DMS53 treated with DMSO at 0.1 percent for 48 hours (cell line): ENCODE measurements around the gene DEXI.
"Not testable (repeated sequence)": the region's sequence is repeated elsewhere in the genome, so short reads cannot be mapped to it uniquely, and the experiment has no call there.

Source experiments
- DNase-seq: peaks from one replicate; lab custom pipeline; 2025; ENCODE audit not compliant: unreplicated experiment; lab: John Stamatoyannopoulos, UW

The DEXI gene

DNA sequence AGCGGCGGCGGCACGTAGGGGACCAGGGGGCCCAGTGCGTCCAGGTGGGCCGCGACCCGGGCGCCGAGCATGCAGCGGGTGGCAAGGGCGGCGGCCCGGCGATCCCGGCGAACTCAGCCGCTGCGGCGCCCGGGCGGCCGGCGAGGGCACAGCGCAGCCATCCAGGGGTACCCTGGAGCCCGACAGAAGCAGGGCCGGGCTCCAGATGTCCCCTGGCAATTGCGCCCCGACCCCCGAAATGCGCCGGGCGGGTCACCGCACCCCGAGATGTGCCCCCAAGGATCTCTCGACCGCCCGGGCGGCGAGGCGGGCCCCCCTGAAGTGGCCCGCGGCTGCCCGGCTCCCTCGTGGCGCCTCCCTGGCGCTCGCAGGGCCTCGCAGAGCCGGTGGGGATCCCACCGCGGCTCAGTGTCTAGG, 325 bp downstream of the DEXI start:
- not testable (repeated sequence) for DNase-seq

DNA sequence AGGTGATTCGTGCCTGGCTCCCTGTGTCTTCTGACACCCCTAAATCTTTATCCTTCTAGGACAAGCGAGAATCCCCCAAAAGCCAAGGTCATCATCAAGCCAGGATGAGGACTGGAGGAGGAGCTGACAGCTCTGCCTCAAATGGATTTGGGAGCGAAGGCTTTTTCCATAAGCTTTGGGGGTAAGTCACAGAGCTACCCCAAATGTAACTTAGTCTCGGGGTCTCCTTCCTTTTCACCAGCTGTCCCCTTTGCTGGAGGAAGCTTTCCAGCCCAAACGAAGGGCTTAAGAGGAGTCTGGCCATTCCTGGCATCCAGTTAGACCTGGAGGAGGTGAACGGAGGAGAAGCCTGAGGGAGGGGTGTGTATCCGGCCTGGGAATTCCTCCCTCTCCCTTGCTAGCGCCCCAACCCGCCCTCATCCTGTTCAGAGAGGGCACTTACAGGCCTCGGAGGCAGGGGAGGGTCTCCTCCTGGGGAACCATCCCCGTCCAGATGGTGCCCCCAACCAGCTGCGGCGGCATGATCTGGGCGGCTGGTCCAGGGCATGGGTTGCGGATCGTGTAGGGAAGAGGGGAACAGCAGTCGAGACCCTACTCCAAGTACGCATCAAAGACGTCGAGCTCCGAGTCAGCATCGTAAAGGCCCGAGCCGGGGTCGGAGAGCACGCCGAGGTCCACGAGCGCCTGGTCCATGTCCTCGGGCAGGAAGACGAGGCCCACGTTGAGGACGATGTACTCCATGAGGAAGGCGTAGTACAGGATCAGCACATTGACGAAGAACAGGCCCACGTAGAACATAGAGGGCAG, 938 bp downstream of the DEXI start:
- no peak for DNase-seq

- DNase-seq, result no peak
Observed at GRCh38 chr16:10940501-10941079, 1.7 kb downstream of the DEXI start.

DNA sequence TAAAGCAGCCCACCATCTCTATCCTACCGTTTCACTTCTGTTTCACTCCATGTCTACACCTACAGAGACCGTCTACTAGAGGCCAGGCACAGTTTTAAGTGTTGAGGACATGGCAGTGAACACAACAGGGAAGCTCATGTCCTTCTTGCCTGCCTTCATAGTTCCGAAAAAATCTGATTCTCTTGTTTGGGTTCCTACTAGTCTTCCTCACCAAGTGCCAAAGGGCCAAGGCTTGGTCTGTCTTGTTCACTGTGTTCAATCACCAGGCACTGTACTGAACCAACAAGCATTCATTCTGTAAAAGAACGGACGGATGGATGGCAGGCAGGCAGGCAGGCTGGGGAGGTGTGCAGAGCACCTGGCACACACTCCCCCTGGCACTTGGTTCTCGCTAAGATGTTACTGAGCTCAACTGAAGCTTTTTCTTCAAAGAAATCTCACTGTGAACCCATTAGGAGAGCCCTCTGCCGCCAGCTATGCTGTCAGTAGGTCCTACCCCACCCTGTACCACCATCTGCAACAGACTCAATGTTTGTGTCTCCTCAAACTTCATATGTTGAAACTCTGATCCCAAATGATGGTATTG, 2.5 kb downstream of the DEXI start:
- no peak for DNase-seq

- DNase-seq, result no peak
Observed at GRCh38 chr16:10938796-10939648, 3.2 kb downstream of the DEXI start.

GRCh38 chr16:10938321-10938720, 3.9 kb downstream of the DEXI start:
- DNase-seq, result no peak

- no peak for DNase-seq
Observed at GRCh38 chr16:10937068-10937859, 5.0 kb downstream of the DEXI start.

DNA sequence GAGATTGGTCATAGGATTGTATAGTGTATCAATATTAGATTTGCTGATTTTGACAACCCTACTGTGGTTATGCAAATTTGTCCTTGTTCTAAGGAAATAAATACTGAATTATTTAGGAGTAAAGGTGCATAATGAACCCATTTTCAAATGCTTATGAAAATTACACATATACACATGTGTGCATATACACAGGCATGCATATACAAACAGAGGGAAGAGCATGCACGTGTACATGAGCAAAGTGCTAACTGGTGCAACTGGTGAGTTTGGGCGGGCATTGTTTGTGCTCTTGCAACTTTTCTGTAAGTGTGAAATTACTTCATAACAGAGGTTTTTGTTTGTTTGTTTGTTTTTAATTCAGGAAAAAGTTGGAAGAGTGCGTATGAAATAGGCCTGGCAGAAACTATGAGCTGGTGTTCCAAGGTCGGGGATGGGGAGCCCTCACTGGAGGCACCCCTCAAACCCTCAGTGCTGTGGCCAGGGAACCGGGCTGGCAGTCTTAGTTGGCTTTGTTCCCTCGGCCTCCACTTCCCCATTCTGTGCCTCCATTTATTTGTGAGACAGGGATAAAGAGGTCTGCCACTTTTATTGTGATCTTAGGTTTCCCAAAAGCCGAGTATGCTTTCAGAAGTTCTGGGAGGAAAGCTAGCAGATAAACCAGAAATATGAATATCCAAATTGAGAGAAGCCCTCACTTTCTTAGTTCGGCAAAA, 5.8 kb downstream of the DEXI start:
- DNase-seq, result no peak

- no peak for DNase-seq
Observed at GRCh38 chr16:10935226-10935915, 6.9 kb downstream of the DEXI start.

DNA sequence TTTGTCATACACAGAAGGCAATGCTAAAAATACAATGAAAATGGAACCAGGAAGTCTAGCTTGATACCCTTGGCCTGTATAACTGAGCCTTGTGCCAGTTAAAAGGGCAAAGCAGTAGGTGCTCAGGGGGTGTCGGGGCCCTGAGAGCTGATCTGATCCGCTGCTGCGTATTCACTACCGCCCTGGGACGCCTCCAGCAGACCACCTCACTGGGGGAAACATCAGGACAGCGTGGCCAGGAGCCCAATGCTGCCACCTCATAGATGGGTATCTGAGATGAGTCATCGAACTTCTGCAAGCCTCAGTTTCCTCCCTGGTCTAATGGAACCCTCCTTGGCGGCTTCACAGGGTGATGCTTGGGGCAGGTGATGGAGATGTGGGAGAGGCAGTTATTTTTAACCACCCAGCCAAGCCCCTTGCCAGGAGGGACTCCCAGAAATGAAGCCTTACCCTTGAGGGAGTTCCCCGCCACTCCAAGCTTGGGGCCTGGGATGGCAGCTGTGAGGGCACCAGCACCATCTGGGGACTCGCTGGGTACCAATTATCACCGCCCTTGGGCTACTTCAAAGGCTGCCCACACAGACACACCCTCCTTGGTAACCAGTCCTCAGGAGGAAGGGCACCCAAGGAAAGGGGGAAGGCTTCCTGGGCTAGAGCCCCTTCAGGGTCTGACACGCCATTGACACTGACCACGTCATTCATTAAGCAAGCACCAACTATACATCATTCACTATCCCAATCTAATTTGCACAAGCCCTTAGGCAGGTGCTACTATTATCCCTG, 7.8 kb downstream of the DEXI start:
- DNase-seq, result no peak

DNA sequence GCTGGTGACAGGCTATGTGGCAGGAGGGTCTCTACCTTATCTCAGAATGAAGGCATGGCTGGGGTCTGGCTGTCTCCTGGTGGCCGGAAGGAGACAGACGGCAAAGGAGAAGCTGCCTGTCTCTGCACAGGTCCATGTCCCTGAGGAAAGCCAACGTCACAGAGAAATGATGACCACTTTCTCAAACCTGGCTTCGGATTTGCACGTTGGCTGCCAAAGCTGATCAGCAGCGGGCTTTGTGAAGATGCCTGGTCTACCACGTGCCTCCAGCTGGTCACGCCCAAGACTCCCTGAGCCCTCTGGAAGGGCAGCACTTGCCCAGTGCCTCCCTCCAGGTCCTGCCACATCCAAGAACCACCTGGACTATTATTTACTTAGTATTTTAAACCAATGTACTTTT, 8.4 kb downstream of the DEXI start:
- no peak for DNase-seq

DNA sequence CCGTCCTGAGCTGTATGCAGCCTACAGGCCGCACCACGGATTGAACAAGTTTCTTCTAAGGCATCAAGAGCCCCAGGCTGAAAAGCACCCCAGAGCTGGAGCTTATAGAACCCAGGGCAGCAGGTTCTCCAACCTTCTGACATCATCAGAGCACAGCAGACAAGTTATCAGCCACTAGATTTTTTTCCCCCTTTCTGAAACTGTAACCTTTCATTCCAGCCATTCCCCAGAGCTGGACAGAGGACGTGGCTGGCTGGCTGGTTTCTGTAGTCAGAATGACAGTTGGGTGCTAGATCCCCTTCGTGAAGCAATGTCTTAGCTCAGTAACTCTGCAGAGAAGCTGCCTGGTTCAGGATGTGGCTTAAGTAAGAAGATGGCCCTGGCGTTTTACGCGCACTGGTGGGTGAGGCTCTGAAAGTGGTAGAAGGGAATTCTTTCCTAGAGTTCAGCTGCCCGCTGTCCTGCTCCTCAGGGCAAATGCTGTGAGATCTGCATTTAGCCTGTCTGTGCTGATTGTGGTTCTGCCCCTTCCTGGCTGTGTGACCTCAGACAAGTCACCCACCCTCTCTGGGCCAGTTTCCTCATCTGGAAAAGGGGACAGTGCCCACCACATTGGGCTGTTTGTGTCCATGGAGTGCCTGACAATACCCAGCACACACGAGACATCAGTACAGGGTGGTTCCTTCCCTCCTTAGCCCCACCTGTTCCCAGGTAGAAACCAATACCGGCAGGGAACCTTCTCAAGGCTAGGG, 9.1 kb downstream of the DEXI start:
- DNase-seq, result no peak

GRCh38 chr16:10931977-10932632, 10.2 kb downstream of the DEXI start:
- DNase-seq, result no peak

DNA sequence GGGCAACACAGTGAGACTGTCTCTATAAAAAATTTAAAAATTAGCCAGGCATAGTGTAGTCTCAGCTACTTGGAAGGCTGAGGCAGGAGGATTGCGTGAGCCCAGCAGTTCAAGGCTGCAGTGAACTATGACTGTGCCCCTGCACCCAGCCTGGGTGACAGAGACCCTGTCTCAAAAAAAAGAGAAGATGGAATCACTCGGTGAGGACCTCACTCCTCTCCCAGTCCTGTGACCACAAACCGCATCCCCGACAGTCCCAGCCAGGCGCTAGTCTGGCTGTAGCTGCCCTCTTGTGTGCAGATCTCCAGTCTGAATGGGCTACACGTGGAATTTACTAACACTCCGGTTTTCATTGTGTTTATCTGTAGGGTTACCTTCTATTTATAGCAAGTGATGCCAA, 11.1 kb downstream of the DEXI start:
- DNase-seq, result no peak

GRCh38 chr16:10930755-10931093, 11.5 kb downstream of the DEXI start:
- DNase-seq, result no peak

GRCh38 chr16:10929853-10930754, 12.2 kb downstream of the DEXI start:
- peak; percentile 26 for DNase-seq

- peak; percentile 74 for DNase-seq
Observed at GRCh38 chr16:10929097-10929496, 13.2 kb downstream of the DEXI start.
